HCT116 (cell line): Measurements from ENCODE around the gene COQ10B. TPM values are rescaled to one million over a fixed set of nuclear protein-coding genes. Genes with fewer than 3 reads are reported as not detected.

Experiments used
- ATAC-seq: fragments of 200-7000 bp; cut with Tn5 transposase; 2 replicates; pipeline ENCODE4 v1.9.1; 2020; ENCODE audit warnings: mild to moderate bottlenecking, moderate library complexity
- BruUV-seq: library from RNA; stranded (reverse); fragments of 400-500 nt; replicated peaks from 2 replicates; lab custom pipeline; 2021; lab: Mats Ljungman, UMichigan
- CTCF ChIA-PET: fragments of 300-600 bp; sonication (Branson Sonifier 250); formaldehyde crosslinking; loops from one replicate; lab custom pipeline; 2021; ENCODE audit warnings: antibody characterized with exemption; lab: Charles Lee
- POLR2A ChIA-PET: fragments of 300-600, 350-600 bp; sonication (Branson Sonifier 250); formaldehyde crosslinking; loops from one replicate; lab custom pipeline; 2021; ENCODE audit warnings: antibody characterized with exemption; lab: Charles Lee
- RAD21 ChIA-PET, 2 experiments: fragments of 300-600 bp; sonication (Branson Sonifier 250); formaldehyde crosslinking; loops; one replicate each; lab custom pipeline; 2023; ENCODE audit warnings: low total read pairs in 2 of 2; ENCODE audit not compliant: uncharacterized antibody in 2 of 2, unreplicated experiment in 2 of 2, low non-redundant PET in 1 of 2; lab: Charles Lee
- DNase-seq: peaks from one replicate; pipeline ENCODE4 v3.0.0-alpha.2; 2010; ENCODE audit warnings: low read depth, low spot score
- H2AFZ ChIP-seq: fragments of 200-600 bp; shearing (Covaris generic), sonication (generic); 2 replicates; pipeline ENCODE4 v1.6.1; 2017; ENCODE audit warnings: low read depth, mixed run types, mixed read lengths, antibody characterized with exemption, low read length; ENCODE audit not compliant: poor library complexity, severe bottlenecking
- H3K27ac ChIP-seq: 2 replicates; pipeline ENCODE4 v1.5.1; 2012; ENCODE audit warnings: low read depth, low read length
- H3K27me3 ChIP-seq: fragments of 200-600 bp; sonication (generic); 2 replicates; pipeline ENCODE4 v1.6.1; 2016; ENCODE audit warnings: mixed run types, low read length, mixed read lengths; ENCODE audit not compliant: insufficient read depth
- H3K36me3 ChIP-seq, 2 experiments: fragments of 200-500 bp in 1 of 2; fragments of 200-600 bp in 1 of 2; sonication (Bioruptor generic) in 1 of 2; sonication (generic) in 1 of 2; 2 replicates each; pipeline versions ENCODE4 v1.5.1 to v1.6.1; 2014 to 2016; ENCODE audit warnings: low read length in 2 of 2, inconsistent platforms in 1 of 2, mixed read lengths in 1 of 2, mixed run types in 1 of 2; ENCODE audit not compliant: insufficient read depth in 2 of 2, control insufficient read depth in 1 of 2
- H3K4me1 ChIP-seq, 2 experiments: fragments of 200-600 bp in 1 of 2; sonication (generic) in 1 of 2; 2 replicates each; pipeline versions ENCODE4 v1.5.1 to v1.6.1; 2012 to 2017; ENCODE audit warnings: low read length in 2 of 2, inconsistent platforms in 1 of 2, mild to moderate bottlenecking in 1 of 2, mixed read lengths in 1 of 2, mixed run types in 1 of 2, moderate library complexity in 1 of 2; ENCODE audit not compliant: insufficient read depth in 2 of 2, control insufficient read depth in 1 of 2
- H3K4me2 ChIP-seq: fragments of 200-600 bp; sonication (generic); 2 replicates; pipeline ENCODE4 v1.6.1; 2017; ENCODE audit warnings: mixed run types, low read length, mixed read lengths
- H3K4me3 ChIP-seq, 2 experiments: fragments of 200-600 bp in 1 of 2; sonication (generic) in 1 of 2; replicated peaks in 1 of 2; 2 replicates each; pipeline ENCODE4 v1.5.1; 2011 to 2016; ENCODE audit warnings: low read length in 2 of 2, control low read depth in 1 of 2, low read depth in 1 of 2, mild to moderate bottlenecking in 1 of 2, mixed read lengths in 1 of 2, mixed run types in 1 of 2
- H3K79me2 ChIP-seq: fragments of 200-600 bp; sonication (generic); 2 replicates; pipeline ENCODE4 v1.6.1; 2017; ENCODE audit warnings: mild to moderate bottlenecking, mixed run types, low read length, moderate library complexity, mixed read lengths; ENCODE audit not compliant: insufficient read depth
- H3K9ac ChIP-seq: fragments of 200-600 bp; sonication (generic); 2 replicates; pipeline ENCODE4 v1.6.1; 2016; ENCODE audit warnings: low read length, mixed read lengths
- H3K9me2 ChIP-seq: fragments of 200-600 bp; sonication (generic), shearing (Covaris generic); 2 replicates; pipeline ENCODE4 v1.6.1; 2017; ENCODE audit warnings: mixed run types, mild to moderate bottlenecking, moderate library complexity; ENCODE audit not compliant: insufficient read depth
- H3K9me3 ChIP-seq, 2 experiments: fragments of 200-500 bp in 1 of 2; fragments of 200-600 bp in 1 of 2; sonication (Bioruptor generic) in 1 of 2; sonication (generic) in 1 of 2; 2 replicates each; pipeline ENCODE4 v1.6.1; 2014 to 2017; ENCODE audit warnings: low read length in 2 of 2, mixed read lengths in 2 of 2, inconsistent platforms in 1 of 2, low read depth in 1 of 2, mild to moderate bottlenecking in 1 of 2, mixed run types in 1 of 2, moderate library complexity in 1 of 2; ENCODE audit not compliant: control insufficient read depth in 1 of 2, insufficient read depth in 1 of 2
- H4K20me1 ChIP-seq: fragments of 200-600 bp; sonication (generic), shearing (Covaris generic); 2 replicates; pipeline ENCODE4 v1.6.1; 2017; ENCODE audit warnings: mixed run types, mild to moderate bottlenecking, moderate library complexity; ENCODE audit not compliant: insufficient read depth
- CBX3 ChIP-seq: IDR thresholded peaks from 2 replicates; pipeline ENCODE4 v1.6.1; 2012; ENCODE audit warnings: low read depth
- CEBPB ChIP-seq: IDR thresholded peaks from 2 replicates; pipeline ENCODE4 v1.6.1; 2012; ENCODE audit warnings: low read depth
- EGR1 ChIP-seq: IDR thresholded peaks from 2 replicates; pipeline ENCODE4 v1.6.1; 2012; ENCODE audit warnings: low read depth
- EZH2 ChIP-seq: fragments of 200-600 bp; sonication (generic); IDR thresholded peaks from 2 replicates; pipeline ENCODE4 v1.6.1; 2017; ENCODE audit warnings: antibody characterized with exemption, mixed run types
- JUND ChIP-seq: IDR thresholded peaks from 2 replicates; pipeline ENCODE4 v1.6.1; 2012
- MAX ChIP-seq: IDR thresholded peaks from 2 replicates; pipeline ENCODE4 v1.6.1; 2012
- REST ChIP-seq: IDR thresholded peaks from 2 replicates; pipeline ENCODE4 v1.6.1; 2012; ENCODE audit warnings: low read depth
- SIN3A ChIP-seq: IDR thresholded peaks from 2 replicates; pipeline ENCODE4 v1.6.1; 2012; ENCODE audit warnings: low read depth
- SP1 ChIP-seq: IDR thresholded peaks from 2 replicates; pipeline ENCODE4 v1.6.1; 2012; ENCODE audit warnings: low read depth
- intact Hi-C: fragments of 100-400 bp; cut with micrococcal nuclease; formaldehyde crosslinking; loops from 2 replicates; pipeline ENCODE4 v1.10.0; 2022
- total RNA-seq: library from RNA; stranded (reverse); gene quantifications from one replicate; pipeline ENCODE4 v1.2.1, GENCODE V29; 2021; ENCODE audit not compliant: unreplicated experiment
- TF ChIP-seq, protein P1 (sequence below): IDR thresholded peaks from 2 replicates; pipeline ENCODE4 v1.6.1; 2011; ENCODE audit warnings: mild to moderate bottlenecking, low read length, moderate library complexity; ENCODE audit not compliant: insufficient replicate concordance; ENCODE audit errors: extremely low read depth

Gene COQ10B
- total RNA-seq, 1 experiment from 2014 or later, result 20.4 TPM

DNA sequence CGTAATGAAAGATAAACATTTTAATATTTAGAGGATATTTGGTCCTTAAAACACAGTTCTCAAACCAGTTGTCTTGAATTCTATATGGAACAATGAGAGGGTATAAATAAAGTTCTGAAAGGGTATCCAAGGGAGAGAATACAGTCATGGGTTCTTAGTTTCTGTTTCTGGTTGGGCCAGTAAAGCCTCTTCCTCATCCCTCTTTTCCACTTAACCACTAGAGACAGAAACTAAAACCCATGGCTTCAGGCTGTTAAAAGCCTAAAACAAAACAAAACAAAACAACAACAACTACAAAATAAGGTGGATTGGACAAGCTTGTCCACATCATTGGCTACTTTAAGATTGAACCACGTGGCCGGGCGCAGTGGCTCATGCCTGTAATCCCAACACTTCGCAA lies 18.8 kb downstream of the COQ10B start (continued):
- no peak for TF ChIP-seq REST
- TF ChIP-seq CEBPB, result no peak
- no peak for TF ChIP-seq EZH2
- no peak for TF ChIP-seq SP1
- no peak for TF ChIP-seq SIN3A
- TF ChIP-seq JUND, result no peak
- no peak for TF ChIP-seq MAX
- no peak for TF ChIP-seq CBX3
- TF ChIP-seq, protein P1, sequence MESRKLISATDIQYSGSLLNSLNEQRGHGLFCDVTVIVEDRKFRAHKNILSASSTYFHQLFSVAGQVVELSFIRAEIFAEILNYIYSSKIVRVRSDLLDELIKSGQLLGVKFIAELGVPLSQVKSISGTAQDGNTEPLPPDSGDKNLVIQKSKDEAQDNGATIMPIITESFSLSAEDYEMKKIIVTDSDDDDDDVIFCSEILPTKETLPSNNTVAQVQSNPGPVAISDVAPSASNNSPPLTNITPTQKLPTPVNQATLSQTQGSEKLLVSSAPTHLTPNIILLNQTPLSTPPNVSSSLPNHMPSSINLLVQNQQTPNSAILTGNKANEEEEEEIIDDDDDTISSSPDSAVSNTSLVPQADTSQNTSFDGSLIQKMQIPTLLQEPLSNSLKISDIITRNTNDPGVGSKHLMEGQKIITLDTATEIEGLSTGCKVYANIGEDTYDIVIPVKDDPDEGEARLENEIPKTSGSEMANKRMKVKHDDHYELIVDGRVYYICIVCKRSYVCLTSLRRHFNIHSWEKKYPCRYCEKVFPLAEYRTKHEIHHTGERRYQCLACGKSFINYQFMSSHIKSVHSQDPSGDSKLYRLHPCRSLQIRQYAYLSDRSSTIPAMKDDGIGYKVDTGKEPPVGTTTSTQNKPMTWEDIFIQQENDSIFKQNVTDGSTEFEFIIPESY, result no peak

- no peak overlapping the region for H3K4me2 ChIP-seq
- intact Hi-C loops, result loop anchor here (5.0 kb wide), 1 partner anchor 70 kb away; no protein-coding TSS in a partner anchor
- RAD21 ChIA-PET, result no interaction called here
- no peak for TF ChIP-seq EGR1
- TF ChIP-seq REST, result no peak
- no peak for TF ChIP-seq SP1
- TF ChIP-seq, all 23 proteins: peak for 0
- no peaks in the 10 kb centered on the region for H3K9me2 ChIP-seq
- no peak overlapping the region for H3K27ac ChIP-seq
- no peaks in the 10 kb centered on the region for H3K4me1 ChIP-seq
- no peak overlapping the region for H3K9ac ChIP-seq
- H3K79me2 ChIP-seq, result no peaks in the 10 kb centered on the region
- peaks cover 0 to 24% of the 10 kb centered on the region in 2 experiments; a peak in 2 of 4 replicates for H3K36me3 ChIP-seq
- no peaks in the 10 kb centered on the region for H3K9me3 ChIP-seq
- CTCF ChIA-PET, result no interaction called here
- H3K27me3 ChIP-seq, result no peaks in the 10 kb centered on the region
- H4K20me1 ChIP-seq, result no peaks in the 10 kb centered on the region
- POLR2A ChIA-PET, result interaction anchor here (1.7 kb wide), 1 partner anchor 13 kb away, joined by 3 read pairs; no protein-coding TSS in a partner anchor
- DNase-seq (no peak), ATAC-seq (no peak)
- H3K4me3 ChIP-seq, result no peak overlapping the region
- no peak overlapping the region for H2AFZ ChIP-seq
- no TSS peak for BruUV-seq
Measured at GRCh38 chr2:197477797-197478196, 24.4 kb downstream of the COQ10B start.
